ENCODE measurements around the gene VAX1. TPM values are rescaled to one million over a fixed set of nuclear protein-coding genes. Genes with fewer than 3 reads are reported as not detected.

Gene VAX1
- total and polyA plus RNA-seq, 2 donors (not counting 1 experiment from before 2014, with no cell fraction given): not detected

DNA sequence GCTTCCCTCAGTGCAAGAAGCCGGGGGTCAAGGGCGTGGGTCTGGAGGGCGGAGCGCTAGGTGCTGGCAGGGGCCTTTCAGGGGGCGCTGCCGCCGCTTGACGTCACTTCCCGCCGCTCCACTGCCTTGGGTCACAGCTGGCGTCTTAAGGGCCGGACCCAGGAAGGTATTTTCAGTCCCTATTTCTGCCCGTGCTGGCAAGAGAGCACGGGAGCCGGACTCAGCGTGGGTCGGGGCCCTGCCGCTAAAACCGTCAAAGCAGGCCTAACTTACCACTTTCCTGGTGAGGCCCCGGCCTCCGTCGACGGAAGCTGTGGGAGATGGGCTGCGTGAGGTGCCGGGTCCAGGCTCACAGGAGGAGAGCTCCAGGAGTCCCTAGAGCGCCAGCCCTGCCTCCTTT lies 12.0 kb downstream of the VAX1 start:
- ChIA-PET POLR2A (no interaction called here), CTCF (no interaction called here)
- Mint-ChIP-seq H3K9me3 (ENCODE audit: insufficient read depth) (no peaks in the 10 kb centered on the region), H3K4me3 (no peak overlapping the region), H3K4me1 (peaks cover 2% of the 10 kb centered on the region), H3K27ac (no peak overlapping the region), H3K27me3 (peaks cover 46% of the 10 kb centered on the region)
- Histone ChIP-seq H3K4me1 (ENCODE audit: control insufficient read depth in 2 of 2, insufficient read depth in 2 of 2, low read length in 2 of 2) (peaks cover 1% of the 10 kb centered on the region in 2 donors), H3K36me3 (replicated peaks in 1 of 2; ENCODE audit: control extremely low read depth in 1 of 2, control insufficient read depth in 1 of 2, extremely low read depth in 1 of 2, insufficient read depth in 2 of 2, low read length in 1 of 2) (no peaks in the 10 kb centered on the region), H3K4me2 (replicated peaks; ENCODE audit: low read depth, low read length, poor library complexity, severe bottlenecking) (no peak overlapping the region), H3K79me2 (ENCODE audit: control insufficient read depth, insufficient read depth, low read length) (no peaks in the 10 kb centered on the region), H3K4me3 (ENCODE audit: control extremely low read depth in 1 of 5, extremely low read depth in 1 of 5, insufficient read depth in 1 of 5, low read depth in 2 of 5, low read length in 4 of 5) (no peak overlapping the region), H3K27ac (ENCODE audit: low read length in 2 of 2) (no peak overlapping the region), H3K9ac (ENCODE audit: low read length) (no peak overlapping the region), H2AFZ (ENCODE audit: insufficient read depth, low read depth, low read length, poor library complexity, severe bottlenecking) (no peak overlapping the region), H3K27me3 (replicated peaks in 1 of 4; ENCODE audit: control extremely low read depth in 1 of 4, control insufficient read depth in 3 of 4, insufficient read depth in 4 of 4, low read length in 3 of 4) (peaks cover 0 to 22% (median 15%) of the 10 kb centered on the region in 4 experiments), H4K20me1 (ENCODE audit: control insufficient read depth, insufficient read depth, low read length, poor library complexity, severe bottlenecking) (no peaks in the 10 kb centered on the region), H3K9me3 (ENCODE audit: control extremely low read depth in 1 of 3, control insufficient read depth in 2 of 3, insufficient read depth in 1 of 3, low read length in 2 of 3) (peaks cover 0 to 12% (median 0%) of the 10 kb centered on the region in 3 donors)
- TF ChIP-seq, protein P1, sequence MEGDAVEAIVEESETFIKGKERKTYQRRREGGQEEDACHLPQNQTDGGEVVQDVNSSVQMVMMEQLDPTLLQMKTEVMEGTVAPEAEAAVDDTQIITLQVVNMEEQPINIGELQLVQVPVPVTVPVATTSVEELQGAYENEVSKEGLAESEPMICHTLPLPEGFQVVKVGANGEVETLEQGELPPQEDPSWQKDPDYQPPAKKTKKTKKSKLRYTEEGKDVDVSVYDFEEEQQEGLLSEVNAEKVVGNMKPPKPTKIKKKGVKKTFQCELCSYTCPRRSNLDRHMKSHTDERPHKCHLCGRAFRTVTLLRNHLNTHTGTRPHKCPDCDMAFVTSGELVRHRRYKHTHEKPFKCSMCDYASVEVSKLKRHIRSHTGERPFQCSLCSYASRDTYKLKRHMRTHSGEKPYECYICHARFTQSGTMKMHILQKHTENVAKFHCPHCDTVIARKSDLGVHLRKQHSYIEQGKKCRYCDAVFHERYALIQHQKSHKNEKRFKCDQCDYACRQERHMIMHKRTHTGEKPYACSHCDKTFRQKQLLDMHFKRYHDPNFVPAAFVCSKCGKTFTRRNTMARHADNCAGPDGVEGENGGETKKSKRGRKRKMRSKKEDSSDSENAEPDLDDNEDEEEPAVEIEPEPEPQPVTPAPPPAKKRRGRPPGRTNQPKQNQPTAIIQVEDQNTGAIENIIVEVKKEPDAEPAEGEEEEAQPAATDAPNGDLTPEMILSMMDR (IDR thresholded peaks at IDR 0.05): no peak
- no peak for TF ChIP-seq EZH2 (IDR thresholded peaks at IDR 0.05; ENCODE audit: borderline replicate concordance, insufficient read depth, low read depth, low read length, poor library complexity, severe bottlenecking)
- intact Hi-C loops (cut with micrococcal nuclease): no loop called here
- no peak for ATAC-seq (ENCODE audit: low read depth)
- no peak for DNase-seq
- WGBS (ENCODE audit: insufficient coverage): 78% methylated on average over 26 of the region's 26 CpGs

GRCh38 chr10:117112220-117112619 lies 25.9 kb downstream of the VAX1 start:
- H3K4me1 Mint-ChIP-seq: no peaks in the 10 kb centered on the region
- Histone ChIP-seq H3K79me2 (ENCODE audit: control insufficient read depth, insufficient read depth, low read length) (no peaks in the 10 kb centered on the region), H3K9ac (ENCODE audit: low read length) (no peak overlapping the region), H3K4me2 (replicated peaks; ENCODE audit: low read depth, low read length, poor library complexity, severe bottlenecking) (no peak overlapping the region), H3K27me3 (replicated peaks in 1 of 4; ENCODE audit: control extremely low read depth in 1 of 4, control insufficient read depth in 3 of 4, insufficient read depth in 4 of 4, low read length in 3 of 4) (no peaks in the 10 kb centered on the region), H3K36me3 (replicated peaks in 1 of 2; ENCODE audit: control extremely low read depth in 1 of 2, control insufficient read depth in 1 of 2, extremely low read depth in 1 of 2, insufficient read depth in 2 of 2, low read length in 1 of 2) (no peaks in the 10 kb centered on the region), H3K27ac (ENCODE audit: low read length in 2 of 2) (no peak overlapping the region), H3K9me3 (ENCODE audit: control extremely low read depth in 1 of 3, control insufficient read depth in 2 of 3, insufficient read depth in 1 of 3, low read length in 2 of 3) (no peaks in the 10 kb centered on the region), H3K4me1 (ENCODE audit: control insufficient read depth in 2 of 2, insufficient read depth in 2 of 2, low read length in 2 of 2) (no peaks in the 10 kb centered on the region), H3K4me3 (ENCODE audit: control extremely low read depth in 1 of 5, extremely low read depth in 1 of 5, insufficient read depth in 1 of 5, low read depth in 2 of 5, low read length in 4 of 5) (no peak overlapping the region), H4K20me1 (ENCODE audit: control insufficient read depth, insufficient read depth, low read length, poor library complexity, severe bottlenecking) (no peaks in the 10 kb centered on the region), H2AFZ (ENCODE audit: insufficient read depth, low read depth, low read length, poor library complexity, severe bottlenecking) (no peak overlapping the region)
- ChIA-PET CTCF (no interaction called here), POLR2A (interaction anchor here (0.6 kb wide), 1 partner anchor 316 kb away, joined by 4 read pairs; no protein-coding TSS in a partner anchor)
- ATAC-seq (ENCODE audit: low read depth) (no peak), DNase-seq (no peak)
- intact Hi-C loops (cut with micrococcal nuclease): no loop called here
- no peak for TF ChIP-seq EZH2 (IDR thresholded peaks at IDR 0.05; ENCODE audit: borderline replicate concordance, insufficient read depth, low read depth, low read length, poor library complexity, severe bottlenecking)
- TF ChIP-seq, protein P1 (IDR thresholded peaks at IDR 0.05): no peak
- WGBS (ENCODE audit: insufficient coverage): no CpG with 5 or more reads among the region's 1 CpG
- H3K27ac Mint-ChIP-seq: no peak overlapping the region
- peaks cover 33% of the 10 kb centered on the region for H3K27me3 Mint-ChIP-seq
- H3K9me3 Mint-ChIP-seq (ENCODE audit: insufficient read depth): no peaks in the 10 kb centered on the region
- H3K4me3 Mint-ChIP-seq: no peak overlapping the region
